K562 (cell line): ENCODE results near the gene PHF12. TPM values are rescaled to one million over a fixed set of nuclear protein-coding genes. Genes with fewer than 3 reads are reported as not detected.
A peak's percentile ranks its signal among the peaks of the same experiment; 100 is the strongest.

Source experiments
- ADNP ChIP-seq: fragments of 200-800 bp; sonication (Bioruptor generic); IDR thresholded peaks from 2 replicates; pipeline ENCODE4 v1.6.1; 2016; ENCODE audit warnings: missing genetic modification characterization, missing compliant biosample characterization
- ARID3B ChIP-seq: fragments of 250-450 bp; sonication (Bioruptor Pico); IDR thresholded peaks from 2 replicates; pipeline ENCODE4 v1.4.0; 2020; ENCODE audit warnings: borderline replicate concordance
- DNMT1 ChIP-seq: fragments of 450-650 bp; IDR thresholded peaks from 2 replicates; pipeline ENCODE4 v1.6.1; 2016; ENCODE audit warnings: antibody characterized with exemption, mild to moderate bottlenecking
- E4F1 ChIP-seq: fragments of 250-450 bp; sonication (Bioruptor Pico); IDR thresholded peaks from 2 replicates; pipeline ENCODE4 v1.5.0; 2021; ENCODE audit warnings: mild to moderate bottlenecking, borderline replicate concordance
- EGR1 ChIP-seq: fragments of 450-650 bp; conservative IDR thresholded peaks from 2 replicates; pipeline ENCODE4 v1.6.1; 2017; ENCODE audit warnings: mild to moderate bottlenecking
- ETS2 ChIP-seq: IDR thresholded peaks from 2 replicates; pipeline ENCODE4 v1.6.1; 2016; ENCODE audit warnings: borderline replicate concordance, missing genetic modification characterization, mild to moderate bottlenecking, moderate library complexity, missing compliant biosample characterization; ENCODE audit not compliant: poor library complexity, severe bottlenecking
- HDAC6 ChIP-seq: IDR thresholded peaks from 2 replicates; pipeline ENCODE4 v1.6.1; 2012; ENCODE audit warnings: low read depth, mild to moderate bottlenecking, control low read depth, inconsistent platforms, low read length, moderate library complexity
- HMBOX1 ChIP-seq: sonication (generic); IDR thresholded peaks from 2 replicates; pipeline ENCODE4 v1.6.1; 2016
- MAX ChIP-seq: sonication (generic); formaldehyde crosslinking; IDR thresholded peaks from 2 replicates; pipeline ENCODE4 v1.9.0; 2022; ENCODE audit warnings: mild to moderate bottlenecking, missing genetic modification reagents
- NFIC ChIP-seq: fragments of 450-650 bp; IDR thresholded peaks from 2 replicates; pipeline ENCODE4 v1.6.1; 2017; ENCODE audit warnings: mild to moderate bottlenecking, inconsistent platforms
- NR1H2 ChIP-seq: sonication (generic); formaldehyde crosslinking; IDR thresholded peaks from 2 replicates; pipeline ENCODE4 v1.4.0; 2020; ENCODE audit warnings: mild to moderate bottlenecking, missing genetic modification reagents
- PBX2 ChIP-seq, 2 experiments: IDR thresholded peaks in 1 of 2; conservative IDR thresholded peaks in 1 of 2; 2 replicates each; pipeline ENCODE4 v1.6.1; 2016; ENCODE audit warnings: low read depth in 2 of 2, mild to moderate bottlenecking in 1 of 2, missing compliant biosample characterization in 1 of 2, missing genetic modification characterization in 1 of 2, moderate library complexity in 1 of 2
- PCBP2 ChIP-seq: fragments of 200-400 bp; formaldehyde crosslinking; IDR thresholded peaks from 2 replicates; pipeline ENCODE4 v1.6.1; 2018; ENCODE audit warnings: low read length, low read depth, mild to moderate bottlenecking, moderate library complexity; ENCODE audit not compliant: poor library complexity, severe bottlenecking
- POLR2G ChIP-seq: fragments of 200-400 bp; formaldehyde crosslinking; IDR thresholded peaks from 2 replicates; pipeline ENCODE4 v1.6.1; 2017; ENCODE audit warnings: low read depth, mild to moderate bottlenecking, antibody characterized with exemption, low read length, moderate library complexity
- SMAD2 ChIP-seq: fragments of 150-350 bp; IDR thresholded peaks from 2 replicates; pipeline ENCODE4 v1.6.1; 2014; ENCODE audit warnings: low read depth, mild to moderate bottlenecking, low read length
- SREBF1 ChIP-seq: fragments of 150-350 bp; IDR thresholded peaks from 2 replicates; pipeline ENCODE4 v1.6.1; 2014; ENCODE audit warnings: antibody characterized with exemption, low read depth, low read length, borderline replicate concordance
- TCF7 ChIP-seq: sonication (generic); IDR thresholded peaks from 2 replicates; pipeline ENCODE4 v1.6.1; 2016; ENCODE audit warnings: antibody characterized with exemption, borderline replicate concordance
- ZNF174 ChIP-seq: fragments of 250-450 bp; sonication (Bioruptor Pico); IDR thresholded peaks from 2 replicates; pipeline ENCODE4 v1.4.0; 2020; ENCODE audit warnings: mild to moderate bottlenecking
- ZNF707 ChIP-seq: fragments of 250-450 bp; sonication (Bioruptor Pico); conservative IDR thresholded peaks from 2 replicates; pipeline ENCODE4 v1.8.0; 2022; ENCODE audit warnings: inconsistent platforms, mild to moderate bottlenecking, moderate library complexity
- polyA plus RNA-seq, 8 experiments: library from polyadenylated mRNA; depleted of rRNA in 4 of 8; stranded (reverse) in 5 of 8; unstranded in 3 of 8; fragments of >200 nt; fragmentation: Nextera tagmentation in 2 of 8; fragmentation: Illumina TruSeq in 1 of 8; extraction: Ambion mirVana in 2 of 8; extraction: Trizol in 1 of 8; gene quantifications; 2 replicates each; pipeline versions ENCODE4 v1.2.1 to v1.2.3, GENCODE V29; 2011 to 2014; ENCODE audit warnings: inconsistent platforms in 1 of 8, missing spikeins in 1 of 8
- total RNA-seq, 7 experiments: library from RNA; depleted of rRNA in 6 of 7; stranded (reverse); fragments of >200 nt in 6 of 7; fragmentation: Illumina TruSeq in 2 of 7; extraction: Trizol in 2 of 7; gene quantifications; 2 replicates each; pipeline versions ENCODE4 v1.2.1 to v1.2.3, GENCODE V29; 2011 to 2021; ENCODE audit warnings: low replicate concordance in 1 of 7

The PHF12 gene
- total and polyA plus RNA-seq, 9 of the 15 experiments (the other 6 are each of a cell fraction or from before 2014, with no cell fraction given): 0.82 to 31.3 (median 13.5) TPM

GRCh38 chr17:28902819-28903545 is 48.3 kb downstream of the PHF12 start, which contains the start of gene DHRS13 (continued):
- TF ChIP-seq ETS2 (tag) (no peak), ARID3B (CRISPR knock-in tag) (no peak), SMAD2 (no peak), MAX (peak; percentile 88), NFIC (peak; percentile 96), HDAC6 (no peak), HMBOX1 (no peak), POLR2G (peak; percentile 85), SREBF1 (peak; percentile 26; the same call in 1 of the 2 replicates), ZNF174 (CRISPR knock-in tag) (no peak), E4F1 (CRISPR knock-in tag) (peak; percentile 63; the same call in 1 of the 2 replicates), ADNP (tag) (no peak), PBX2 (CRISPR knock-in tag; IDR thresholded peaks at IDR 0.05; ENCODE audit: low read depth) (no peak), PBX2 (tag; conservative IDR thresholded peaks at IDR 0.05; ENCODE audit: low read depth) (no peak), TCF7 (no peak; the same call in 1 of the 2 replicates), NR1H2 (CRISPR knock-in tag) (peak; percentile 58; the same call in 1 of the 2 replicates), DNMT1 (no peak), EGR1 (peak; percentile 96), PCBP2 (no peak), ZNF707 (no peak)
